ENCODE measurements around the gene SULT2B1.

The SULT2B1 gene

GRCh38 chr19:48551437-48552302 is at the start of gene SULT2B1:
SULT2B1 (plus strand) TSS chr19:48552172; CDS start chr19:48552253, 81 bp downstream.
- H3K4me3 ChIP-seq (ENCODE audit: low read depth in 1 of 5, low read length in 5 of 5), result no peak within 1 kb of the TSS
- no peaks in the 10 kb centered on the region for H3K9me3 ChIP-seq (ENCODE audit: control insufficient read depth in 5 of 5, low read length in 5 of 5)
- no peaks in the 10 kb centered on the region for H3K36me3 ChIP-seq (ENCODE audit: control insufficient read depth in 5 of 5, insufficient read depth in 5 of 5, low read length in 5 of 5)
- no peak within 1 kb of the TSS for H3K27ac ChIP-seq (ENCODE audit: low read depth, low read length)
- H3K27me3 ChIP-seq (ENCODE audit: control insufficient read depth in 5 of 5, insufficient read depth in 4 of 5, low read length in 5 of 5), result peaks cover 0 to 12% (median 6%) of the 10 kb centered on the region in 5 donors
- peaks cover 0 to 14% (median 5%) of the 10 kb centered on the region in 5 donors for H3K4me1 ChIP-seq (ENCODE audit: control insufficient read depth in 5 of 5, insufficient read depth in 5 of 5, low read length in 5 of 5)
- H3K9ac ChIP-seq (ENCODE audit: low read length in 5 of 5), result no peak within 1 kb of the TSS

DNA sequence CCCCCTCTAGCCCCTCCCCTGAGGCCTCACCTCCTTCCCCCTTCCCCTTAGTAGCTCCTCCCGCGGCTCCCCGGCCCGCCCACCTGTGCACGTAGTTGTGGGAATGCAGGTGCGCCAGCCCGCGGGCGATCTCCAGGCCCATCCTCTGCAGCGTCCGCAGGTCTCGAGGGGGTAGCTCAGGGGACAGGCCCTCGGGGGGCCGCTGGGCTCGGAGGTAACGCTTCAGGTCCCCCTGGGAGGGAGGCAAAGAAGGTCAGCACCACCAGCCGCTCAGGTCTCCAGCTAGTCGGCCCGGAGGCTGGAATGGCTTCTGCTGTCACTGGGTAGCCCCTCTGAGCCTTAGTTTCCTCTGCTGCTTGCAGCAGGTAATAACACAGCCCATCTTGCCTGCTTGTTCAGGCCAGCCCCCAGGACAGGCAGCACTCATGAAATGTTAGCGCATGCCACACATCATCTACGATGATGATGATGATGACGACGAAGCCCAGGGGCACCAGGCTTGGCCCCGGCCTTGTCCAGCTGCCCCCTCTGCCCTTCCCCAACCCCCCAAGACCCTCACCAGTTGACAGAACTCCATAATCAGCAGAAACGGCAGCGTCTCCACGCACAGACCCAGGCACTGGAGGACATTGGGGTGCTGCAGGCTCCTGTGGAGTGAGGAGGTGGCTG is 49.5 kb upstream of the SULT2B1 start:
- H3K4me1 ChIP-seq (ENCODE audit: control insufficient read depth in 5 of 5, insufficient read depth in 5 of 5, low read length in 5 of 5), result peaks cover 0 to 20% (median 12%) of the 10 kb centered on the region in 5 donors
- no peaks in the 10 kb centered on the region for H3K36me3 ChIP-seq (ENCODE audit: control insufficient read depth in 5 of 5, insufficient read depth in 5 of 5, low read length in 5 of 5)
- H3K9me3 ChIP-seq (ENCODE audit: control insufficient read depth in 5 of 5, low read length in 5 of 5), result no peaks in the 10 kb centered on the region
- H3K9ac ChIP-seq (ENCODE audit: low read length in 5 of 5), result no peak overlapping the region
- peaks cover 6 to 38% (median 25%) of the 10 kb centered on the region in 5 donors for H3K27me3 ChIP-seq (ENCODE audit: control insufficient read depth in 5 of 5, insufficient read depth in 4 of 5, low read length in 5 of 5)
- H3K27ac ChIP-seq (ENCODE audit: low read depth, low read length), result no peak overlapping the region
- no peak overlapping the region for H3K4me3 ChIP-seq (ENCODE audit: low read depth in 1 of 5, low read length in 5 of 5)

DNA sequence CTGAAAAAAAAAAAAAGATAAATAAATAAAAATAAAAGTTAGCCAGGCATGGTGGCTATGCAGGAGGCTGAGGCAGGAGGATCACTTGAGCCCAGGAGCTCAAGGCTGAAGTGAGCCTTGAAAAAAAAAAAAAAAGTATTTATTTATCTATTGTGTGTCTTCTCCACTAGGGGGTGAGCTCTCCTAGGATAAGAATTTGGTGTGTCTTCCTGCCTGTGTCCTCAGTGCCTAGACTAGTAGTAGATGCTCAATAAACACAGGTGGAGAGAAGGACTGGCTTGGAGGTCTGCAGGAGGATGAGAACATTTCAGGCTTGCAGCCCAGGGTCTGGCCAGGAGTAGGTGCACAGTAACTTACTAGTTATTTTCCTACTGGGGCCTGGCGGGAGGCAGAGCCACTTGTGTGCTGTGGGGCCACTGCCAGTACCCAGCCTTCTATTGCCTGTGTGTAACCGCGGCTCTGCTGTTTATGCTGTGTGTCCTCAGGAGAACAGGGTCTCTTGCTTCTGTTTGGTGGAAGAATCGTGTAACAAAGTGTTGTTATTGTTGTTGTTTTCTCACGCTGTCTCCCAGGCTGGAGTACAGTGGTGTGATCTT is 45.7 kb upstream of the SULT2B1 start:
- Histone ChIP-seq H3K9ac (ENCODE audit: low read length in 5 of 5) (no peak overlapping the region), H3K9me3 (ENCODE audit: control insufficient read depth in 5 of 5, low read length in 5 of 5) (no peaks in the 10 kb centered on the region), H3K36me3 (ENCODE audit: control insufficient read depth in 5 of 5, insufficient read depth in 5 of 5, low read length in 5 of 5) (no peaks in the 10 kb centered on the region), H3K4me1 (ENCODE audit: control insufficient read depth in 5 of 5, insufficient read depth in 5 of 5, low read length in 5 of 5) (peaks cover 0 to 9% (median 7%) of the 10 kb centered on the region in 5 donors), H3K27ac (ENCODE audit: low read depth, low read length) (no peak overlapping the region), H3K27me3 (ENCODE audit: control insufficient read depth in 5 of 5, insufficient read depth in 4 of 5, low read length in 5 of 5) (peaks cover 0 to 25% (median 15%) of the 10 kb centered on the region in 5 donors), H3K4me3 (ENCODE audit: low read depth in 1 of 5, low read length in 5 of 5) (no peak overlapping the region)

DNA sequence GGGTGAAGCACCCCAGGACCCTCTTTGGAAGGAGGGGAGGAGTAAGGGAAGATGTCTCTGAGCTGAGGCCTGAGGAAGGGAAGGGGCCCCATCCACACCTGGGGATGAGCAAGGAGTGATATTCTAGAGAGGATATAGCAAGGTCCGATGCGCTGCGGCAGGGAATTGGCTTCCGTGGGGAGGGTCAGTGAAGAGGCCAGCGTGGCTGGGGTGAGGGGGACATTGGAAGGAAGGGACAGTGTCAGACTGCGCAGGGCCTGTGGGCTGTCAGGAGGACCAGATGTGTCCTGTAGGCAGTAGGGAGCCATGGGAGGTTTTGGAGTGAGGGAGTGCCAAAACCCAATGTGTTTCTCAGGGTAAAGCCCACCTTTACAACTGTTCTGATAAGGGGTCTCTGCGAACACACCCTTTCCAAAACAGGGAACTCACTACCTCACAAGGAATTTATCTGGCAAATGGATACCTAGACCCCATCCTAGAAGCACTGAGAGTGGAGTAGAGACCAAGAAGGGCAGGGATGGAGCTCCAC is 44.0 kb upstream of the SULT2B1 start:
- Histone ChIP-seq H3K4me1 (ENCODE audit: control insufficient read depth in 5 of 5, insufficient read depth in 5 of 5, low read length in 5 of 5) (peaks cover 0 to 5% (median 4%) of the 10 kb centered on the region in 5 donors), H3K27me3 (ENCODE audit: control insufficient read depth in 5 of 5, insufficient read depth in 4 of 5, low read length in 5 of 5) (peaks cover 8 to 24% (median 19%) of the 10 kb centered on the region in 5 donors), H3K4me3 (ENCODE audit: low read depth in 1 of 5, low read length in 5 of 5) (no peak overlapping the region), H3K36me3 (ENCODE audit: control insufficient read depth in 5 of 5, insufficient read depth in 5 of 5, low read length in 5 of 5) (no peaks in the 10 kb centered on the region), H3K9ac (ENCODE audit: low read length in 5 of 5) (no peak overlapping the region), H3K27ac (ENCODE audit: low read depth, low read length) (no peak overlapping the region), H3K9me3 (ENCODE audit: control insufficient read depth in 5 of 5, low read length in 5 of 5) (no peaks in the 10 kb centered on the region)

- Histone ChIP-seq H3K36me3 (ENCODE audit: control insufficient read depth in 5 of 5, insufficient read depth in 5 of 5, low read length in 5 of 5) (no peaks in the 10 kb centered on the region), H3K27ac (ENCODE audit: low read depth, low read length) (no peak overlapping the region), H3K9ac (ENCODE audit: low read length in 5 of 5) (no peak overlapping the region), H3K9me3 (ENCODE audit: control insufficient read depth in 5 of 5, low read length in 5 of 5) (no peaks in the 10 kb centered on the region), H3K27me3 (ENCODE audit: control insufficient read depth in 5 of 5, insufficient read depth in 4 of 5, low read length in 5 of 5) (peaks cover 8 to 31% (median 25%) of the 10 kb centered on the region in 5 donors), H3K4me3 (ENCODE audit: low read depth in 1 of 5, low read length in 5 of 5) (no peak overlapping the region), H3K4me1 (ENCODE audit: control insufficient read depth in 5 of 5, insufficient read depth in 5 of 5, low read length in 5 of 5) (peaks cover 0 to 13% (median 11%) of the 10 kb centered on the region in 5 donors)
These were observed 43.1 kb upstream of the SULT2B1 start for GRCh38 chr19:48508729-48509411.

GRCh38 chr19:48509467-48510194 is 42.3 kb upstream of the SULT2B1 start:
- Histone ChIP-seq H3K27ac (ENCODE audit: low read depth, low read length) (no peak overlapping the region), H3K27me3 (ENCODE audit: control insufficient read depth in 5 of 5, insufficient read depth in 4 of 5, low read length in 5 of 5) (peaks cover 8 to 36% (median 25%) of the 10 kb centered on the region in 5 donors), H3K9me3 (ENCODE audit: control insufficient read depth in 5 of 5, low read length in 5 of 5) (no peaks in the 10 kb centered on the region), H3K4me1 (ENCODE audit: control insufficient read depth in 5 of 5, insufficient read depth in 5 of 5, low read length in 5 of 5) (peaks cover 0 to 16% (median 12%) of the 10 kb centered on the region in 5 donors), H3K4me3 (ENCODE audit: low read depth in 1 of 5, low read length in 5 of 5) (no peak overlapping the region), H3K9ac (ENCODE audit: low read length in 5 of 5) (no peak overlapping the region), H3K36me3 (ENCODE audit: control insufficient read depth in 5 of 5, insufficient read depth in 5 of 5, low read length in 5 of 5) (no peaks in the 10 kb centered on the region)

- H3K9ac ChIP-seq (ENCODE audit: low read length in 5 of 5), result no peak overlapping the region
- peaks cover 8 to 36% (median 25%) of the 10 kb centered on the region in 5 donors for H3K27me3 ChIP-seq (ENCODE audit: control insufficient read depth in 5 of 5, insufficient read depth in 4 of 5, low read length in 5 of 5)
- H3K9me3 ChIP-seq (ENCODE audit: control insufficient read depth in 5 of 5, low read length in 5 of 5), result no peaks in the 10 kb centered on the region
- H3K27ac ChIP-seq (ENCODE audit: low read depth, low read length), result no peak overlapping the region
- H3K36me3 ChIP-seq (ENCODE audit: control insufficient read depth in 5 of 5, insufficient read depth in 5 of 5, low read length in 5 of 5), result no peaks in the 10 kb centered on the region
- H3K4me3 ChIP-seq (ENCODE audit: low read depth in 1 of 5, low read length in 5 of 5), result no peak overlapping the region
- peaks cover 0 to 16% (median 12%) of the 10 kb centered on the region in 5 donors for H3K4me1 ChIP-seq (ENCODE audit: control insufficient read depth in 5 of 5, insufficient read depth in 5 of 5, low read length in 5 of 5)
These were observed 41.3 kb upstream of the SULT2B1 start for GRCh38 chr19:48510421-48511268.

- Histone ChIP-seq H3K4me3 (ENCODE audit: low read depth in 1 of 5, low read length in 5 of 5) (no peak overlapping the region), H3K27me3 (ENCODE audit: control insufficient read depth in 5 of 5, insufficient read depth in 4 of 5, low read length in 5 of 5) (peaks cover 8 to 36% (median 25%) of the 10 kb centered on the region in 5 donors), H3K9ac (ENCODE audit: low read length in 5 of 5) (no peak overlapping the region), H3K36me3 (ENCODE audit: control insufficient read depth in 5 of 5, insufficient read depth in 5 of 5, low read length in 5 of 5) (no peaks in the 10 kb centered on the region), H3K9me3 (ENCODE audit: control insufficient read depth in 5 of 5, low read length in 5 of 5) (no peaks in the 10 kb centered on the region), H3K27ac (ENCODE audit: low read depth, low read length) (no peak overlapping the region), H3K4me1 (ENCODE audit: control insufficient read depth in 5 of 5, insufficient read depth in 5 of 5, low read length in 5 of 5) (peaks cover 0 to 16% (median 12%) of the 10 kb centered on the region in 5 donors)
These were observed 40.6 kb upstream of the SULT2B1 start for GRCh38 chr19:48511321-48511731.
